HG03097 (cell line): ENCODE data around the gene POR.
"Not testable (repeated sequence)": the region's sequence is repeated elsewhere in the genome, so short reads cannot be mapped to it uniquely, and the experiment has no call there.

Experiments used
- ATAC-seq: cut with Tn5 transposase; IDR thresholded peaks from one replicate; pipeline ENCODE4 v1.9.1; 2021; ENCODE audit not compliant: unreplicated experiment, low FRiP score

The POR gene

DNA sequence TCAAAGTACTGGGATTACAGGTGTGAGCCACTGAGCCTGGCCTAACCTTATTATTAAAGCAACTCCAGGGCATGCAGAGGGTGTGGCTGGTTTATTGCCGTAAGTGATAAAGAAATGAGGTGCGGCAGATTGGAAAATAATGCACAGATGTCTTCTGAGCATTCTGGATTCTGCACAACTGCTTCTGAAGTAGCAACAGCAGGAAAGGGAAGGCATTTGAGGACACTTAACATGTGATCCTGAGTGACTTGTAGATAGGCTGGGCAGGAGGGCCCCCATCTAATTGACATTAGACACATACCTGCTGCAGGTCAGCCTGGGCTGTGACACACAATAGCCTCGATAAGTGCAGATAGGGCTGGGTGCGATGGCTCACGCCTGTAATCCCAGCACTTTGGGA, 30.5 kb upstream of the POR start:
- ATAC-seq, result no peak

DNA sequence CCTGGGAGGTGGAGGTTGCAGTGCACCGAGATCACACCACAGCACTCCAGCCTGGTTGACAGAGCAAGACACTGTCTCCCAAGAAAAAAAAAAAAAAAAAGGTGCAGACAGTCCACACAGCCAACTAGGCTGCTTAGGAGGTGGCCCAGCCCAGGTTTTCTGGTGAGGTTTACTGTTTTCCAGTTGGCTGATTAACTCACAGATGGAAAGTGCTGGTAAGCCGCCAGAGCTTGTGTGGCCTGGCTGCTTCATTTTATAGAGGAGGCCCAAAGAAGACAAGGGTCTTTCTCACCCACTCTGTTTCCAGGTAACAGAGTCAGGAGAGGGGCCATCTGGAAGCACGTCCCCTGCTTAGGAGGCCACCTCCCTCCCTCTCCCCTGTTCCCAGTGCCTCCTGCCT, 29.9 kb upstream of the POR start:
- no peak for ATAC-seq

DNA sequence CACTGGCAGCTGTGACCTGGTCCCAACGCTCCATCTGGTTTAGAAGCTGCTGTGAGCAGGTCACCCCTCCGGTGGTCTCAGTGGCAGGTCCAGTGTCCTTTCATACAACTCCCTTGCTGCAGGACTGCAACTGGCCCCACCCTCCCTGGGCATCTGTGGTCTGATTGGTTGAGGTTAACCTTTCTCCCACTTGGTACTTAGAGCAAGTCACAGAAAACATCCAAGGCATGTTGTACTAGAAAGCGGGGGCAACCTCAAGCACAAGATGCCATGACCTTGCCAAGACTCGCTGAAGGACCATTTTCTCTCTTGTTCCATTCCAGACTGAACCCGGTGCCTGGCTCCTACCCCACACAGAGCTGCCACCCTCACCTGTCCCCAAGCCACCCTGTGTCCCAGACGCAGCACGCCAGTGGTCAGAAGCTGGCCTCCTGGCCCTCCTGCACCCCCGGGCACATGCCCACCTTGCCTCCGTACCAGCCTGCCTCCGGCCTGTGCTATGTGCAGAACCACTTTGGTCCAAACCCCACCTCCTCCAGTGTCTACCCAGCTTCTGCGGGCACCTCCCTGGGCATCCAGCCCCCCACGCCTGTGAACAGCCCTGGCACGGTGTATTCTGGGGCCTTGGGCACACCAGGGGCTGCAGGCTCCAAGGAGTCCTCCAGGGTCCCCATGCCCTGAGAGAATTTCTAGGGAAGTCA, 27.1 kb upstream of the POR start:
- ATAC-seq, result no peak

- ATAC-seq, result no peak
Measured at GRCh38 chr7:75888464-75889222, 26.3 kb upstream of the POR start.

- ATAC-seq, result no peak
Measured at GRCh38 chr7:75889223-75889825, 25.6 kb upstream of the POR start.

GRCh38 chr7:75889826-75890225, 25.1 kb upstream of the POR start:
- ATAC-seq, result no peak

- ATAC-seq, result not testable (repeated sequence)
Measured at GRCh38 chr7:75891237-75891636, 23.7 kb upstream of the POR start.

DNA sequence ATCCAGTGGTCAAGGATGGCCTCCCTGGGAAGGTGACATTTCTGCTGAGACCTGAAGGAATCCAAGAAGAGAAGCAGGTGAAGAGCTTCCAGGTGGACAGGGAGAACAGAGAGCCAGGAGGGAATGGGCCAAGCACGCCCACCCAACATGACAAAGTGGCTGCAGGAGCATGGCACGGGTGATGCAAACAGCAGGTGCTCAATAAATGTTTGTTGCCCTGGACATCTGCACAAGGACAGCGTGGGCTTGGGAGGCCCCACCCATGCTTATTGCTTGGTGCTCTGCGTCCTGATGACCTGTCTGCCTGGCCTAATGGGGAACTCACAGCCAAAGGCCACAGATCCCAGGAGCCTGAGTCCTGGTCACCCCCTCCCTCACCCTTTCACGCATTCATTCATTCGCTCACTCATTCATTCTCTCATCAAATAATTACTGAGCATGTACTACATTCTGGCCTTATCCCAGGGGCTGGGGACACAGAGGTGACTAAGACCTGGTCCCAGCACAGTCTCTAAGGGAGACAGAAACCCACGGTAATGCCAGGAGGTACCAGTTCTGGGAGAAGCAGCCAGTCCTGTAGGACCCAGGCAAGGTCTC, 23.0 kb upstream of the POR start:
- no peak for ATAC-seq

- no peak for ATAC-seq
Measured at GRCh38 chr7:75892634-75893272, 22.2 kb upstream of the POR start.

GRCh38 chr7:75896803-75897327, 18.1 kb upstream of the POR start:
- ATAC-seq, result no peak

GRCh38 chr7:75900617-75901315, 14.2 kb upstream of the POR start:
- no peak for ATAC-seq

DNA sequence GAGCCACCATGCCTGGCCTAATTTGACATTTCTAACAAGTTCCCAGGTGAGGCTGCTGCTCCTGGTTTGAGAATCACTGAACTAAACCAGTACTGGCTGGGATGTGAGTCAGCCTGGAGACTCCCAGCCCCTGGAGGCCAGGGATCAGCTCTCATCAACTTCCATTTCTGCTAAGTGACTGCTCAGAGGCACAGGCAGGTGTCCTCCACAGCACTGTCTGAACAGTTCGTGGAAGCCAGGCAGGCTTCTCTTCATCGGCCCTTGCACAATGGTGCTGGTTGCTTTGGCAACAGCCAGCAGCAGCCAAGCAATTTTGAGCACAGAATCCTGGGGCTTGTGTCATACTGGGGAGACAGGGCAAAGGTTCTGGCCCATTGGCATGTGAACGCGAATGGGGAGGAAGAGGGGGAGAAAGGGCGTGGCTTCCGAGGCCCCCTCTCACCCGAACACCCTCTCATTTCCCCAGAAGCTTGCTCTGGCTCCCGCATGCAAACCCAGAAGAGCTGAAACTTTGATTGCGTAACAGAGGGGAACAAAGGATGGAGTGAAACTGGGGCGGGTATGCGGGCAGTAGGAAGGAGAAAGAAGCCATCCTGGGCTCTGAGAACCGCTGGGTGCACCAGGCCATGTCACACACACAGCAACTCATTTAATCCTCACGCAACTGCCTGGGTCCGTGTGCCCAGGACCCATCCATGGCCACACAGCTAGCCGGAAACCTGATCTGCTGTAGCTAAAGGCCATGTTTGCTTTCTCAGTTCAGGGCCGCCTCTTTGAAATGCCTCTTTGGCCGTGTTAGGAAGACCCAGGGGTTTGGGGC, 9.0 kb upstream of the POR start:
- no peak for ATAC-seq

DNA sequence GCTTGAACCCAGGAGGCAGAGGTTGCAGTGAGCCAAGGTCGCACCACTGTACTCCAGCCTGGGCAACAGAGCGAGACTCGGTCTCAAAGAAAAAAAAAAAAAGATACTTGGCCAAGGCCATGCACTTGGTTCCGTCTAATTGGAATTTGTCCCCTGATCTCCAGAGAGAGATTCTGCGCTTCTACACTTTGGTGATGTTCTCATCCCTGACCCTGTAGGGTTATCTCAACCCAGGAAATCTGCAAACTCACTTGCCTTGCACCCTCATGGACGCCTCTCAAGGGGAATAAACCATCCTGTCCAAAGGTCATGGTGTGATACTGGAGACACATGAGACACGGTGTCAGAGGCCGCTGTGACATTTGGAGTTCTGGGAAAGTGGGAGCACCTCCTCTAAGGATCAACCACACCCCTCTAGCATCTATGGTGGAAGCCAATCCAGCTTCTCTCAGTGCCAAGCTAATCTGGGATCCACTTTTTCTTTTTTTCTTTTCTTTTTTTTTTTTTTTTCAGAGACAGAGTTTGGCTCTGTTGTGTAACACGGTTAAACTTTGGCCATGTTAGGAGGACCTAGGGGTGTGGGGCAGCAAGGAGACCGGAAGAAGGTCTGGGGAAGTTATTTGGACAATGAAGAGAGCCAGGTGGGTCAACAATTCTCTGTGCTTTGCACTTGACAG, 7.8 kb upstream of the POR start:
- ATAC-seq, result no peak

DNA sequence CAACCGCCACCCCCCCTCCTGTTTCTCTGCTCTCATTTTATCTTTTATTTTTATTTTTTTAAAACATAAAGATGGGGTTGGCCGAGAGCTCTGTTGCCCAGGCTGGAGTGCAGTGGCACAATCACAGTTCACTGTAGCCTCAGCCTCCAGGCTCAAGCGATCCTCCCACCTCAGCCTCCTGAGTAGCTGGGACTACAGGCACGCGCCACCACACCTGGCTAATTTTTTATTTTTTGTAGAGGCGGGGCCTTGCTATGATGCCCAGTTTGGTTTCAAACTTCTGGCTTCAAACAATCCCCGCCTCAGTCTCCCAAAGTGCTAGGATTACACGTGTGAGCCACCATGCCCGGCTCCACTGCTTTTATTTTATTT, 7.3 kb upstream of the POR start:
- not testable (repeated sequence) for ATAC-seq

DNA sequence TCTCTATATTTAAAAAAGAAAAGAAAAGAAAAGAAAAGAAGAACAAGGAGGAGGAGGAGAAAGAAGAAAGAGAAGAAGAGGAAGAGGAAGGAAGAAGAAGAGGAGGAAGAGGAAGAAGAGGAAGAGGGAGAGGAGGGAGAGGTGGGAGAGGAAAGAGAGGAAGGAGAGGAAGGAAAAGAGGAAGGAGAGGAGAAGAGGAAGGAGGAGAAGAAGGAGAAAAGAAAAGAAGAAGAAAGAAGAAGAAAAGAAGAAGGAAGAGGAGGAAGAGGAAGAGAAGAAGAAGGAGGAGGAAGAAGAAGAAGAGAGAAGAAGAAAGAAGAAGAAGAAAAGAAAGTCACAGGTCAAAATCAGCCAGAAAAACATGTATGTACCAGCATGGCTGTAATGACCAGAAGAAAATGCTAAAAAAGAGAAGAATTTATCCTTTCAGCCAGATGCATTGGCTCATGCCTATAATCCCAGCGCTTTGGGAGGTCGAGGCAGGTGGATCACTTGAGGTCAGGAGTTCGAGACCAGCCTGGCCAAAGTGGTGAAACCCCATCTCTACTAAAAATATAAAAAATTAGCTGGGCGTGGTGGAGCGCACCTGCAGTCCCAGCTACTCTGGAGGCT, 5.3 kb upstream of the POR start:
- no peak for ATAC-seq

DNA sequence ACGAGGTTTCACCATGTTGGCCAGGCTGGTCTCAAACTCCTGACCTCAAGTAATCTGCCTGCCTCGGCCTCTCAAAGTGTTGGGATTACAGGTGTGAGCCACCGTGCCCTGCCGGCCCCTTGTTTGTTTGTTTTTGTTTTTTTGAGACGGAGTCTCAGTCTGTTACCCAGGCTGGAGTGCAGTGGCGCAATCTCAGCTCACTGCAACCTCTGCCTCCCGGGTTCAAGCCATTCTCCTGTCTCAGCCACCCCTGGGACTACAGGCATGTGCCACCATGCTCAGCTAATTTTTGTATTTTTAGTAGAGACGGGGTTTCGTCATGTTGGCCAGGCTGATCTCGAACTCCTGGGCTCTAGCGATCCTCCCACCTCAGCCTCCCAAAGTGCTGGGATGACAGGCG, 3.8 kb upstream of the POR start:
- not testable (repeated sequence) for ATAC-seq

DNA sequence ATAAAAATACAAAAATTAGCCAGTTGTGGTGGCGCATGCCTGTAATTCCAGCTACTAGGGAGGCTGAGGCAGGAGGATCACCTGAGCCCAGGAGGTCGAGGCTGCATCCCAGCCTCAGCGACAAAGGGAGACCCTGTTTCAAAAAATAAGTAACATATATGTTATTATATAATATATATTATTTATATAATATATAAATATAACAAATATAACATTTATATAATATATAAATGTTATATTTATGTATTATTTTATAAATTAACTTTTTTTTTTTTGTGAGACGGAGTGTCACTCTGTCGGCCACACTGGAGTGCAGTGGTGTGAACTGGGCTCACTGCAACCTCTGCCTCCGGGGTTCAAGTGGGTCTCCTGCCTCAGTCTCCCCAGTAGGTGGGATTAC, 1.5 kb upstream of the POR start:
- no peak for ATAC-seq

DNA sequence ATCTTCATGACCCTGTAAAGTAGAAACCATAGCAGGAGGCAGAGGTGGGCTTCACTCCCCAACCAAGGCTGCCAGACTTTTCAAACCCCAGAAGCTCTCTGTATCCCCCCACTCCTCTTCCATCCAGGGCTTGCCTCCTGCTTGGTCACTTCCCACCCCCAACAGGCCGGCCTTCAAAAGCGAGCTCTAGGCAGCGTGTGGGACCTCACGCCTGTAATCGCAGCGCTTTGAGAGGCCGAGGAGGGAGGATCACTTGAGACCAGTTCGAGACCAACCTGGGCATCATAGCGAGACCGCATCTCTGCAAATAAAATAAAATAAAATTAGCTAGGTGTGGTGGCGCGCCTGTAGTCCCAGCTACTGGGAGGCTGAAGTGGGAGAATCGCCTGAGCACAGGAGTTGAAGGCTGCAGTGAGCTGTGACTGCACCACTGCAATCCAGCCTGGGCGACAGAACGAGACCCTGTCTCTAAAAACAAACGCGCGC, 743 bp upstream of the POR start:
- ATAC-seq, result no peak
